H1 (cell line): ENCODE data around the gene CASR. TPM values are rescaled to one million over a fixed set of nuclear protein-coding genes. Genes with fewer than 3 reads are reported as not detected.

Source experiments
- BRCA1 ChIP-seq: IDR thresholded peaks from 2 replicates; pipeline ENCODE4 v1.6.1; 2012; ENCODE audit warnings: low read depth, low read length, improper control_type of control experiment
- CHD7 ChIP-seq: fragments of 300-600 bp; sonication (generic); IDR thresholded peaks from 2 replicates; pipeline ENCODE4 v1.7.1; 2012; ENCODE audit warnings: low read length, moderate library complexity, mild to moderate bottlenecking, inconsistent platforms; ENCODE audit not compliant: insufficient replicate concordance
- CREB1 ChIP-seq: IDR thresholded peaks from 2 replicates; pipeline ENCODE4 v1.6.1; 2012; ENCODE audit warnings: inconsistent platforms
- EGR1 ChIP-seq: IDR thresholded peaks from 2 replicates; pipeline ENCODE4 v1.6.1; 2011; ENCODE audit warnings: low read depth, low read length, borderline replicate concordance
- NANOG ChIP-seq: IDR thresholded peaks from 2 replicates; pipeline ENCODE4 v1.6.1; 2011; ENCODE audit warnings: low read length, low read depth, mild to moderate bottlenecking, inconsistent platforms; ENCODE audit not compliant: insufficient read depth, poor library complexity, severe bottlenecking
- SIX5 ChIP-seq: IDR thresholded peaks from 2 replicates; pipeline ENCODE4 v1.6.1; 2011; ENCODE audit warnings: mild to moderate bottlenecking, low read depth, low read length
- SUZ12 ChIP-seq: fragments of 200-600 bp; sonication (generic); IDR thresholded peaks from 2 replicates; pipeline ENCODE4 v1.6.1; 2012; ENCODE audit warnings: mild to moderate bottlenecking, inconsistent platforms, low read length, moderate library complexity, mixed read lengths
- polyA plus RNA-seq, 7 experiments: library from polyadenylated mRNA; depleted of rRNA in 3 of 7; stranded (reverse) in 5 of 7; unstranded in 2 of 7; fragments of >200 nt in 5 of 7; fragments of 200-250 nt in 2 of 7; gene quantifications; 1 replicate in 5 of 7; 2 replicates in 1 of 7; 4 replicates in 1 of 7; pipeline versions ENCODE4 v1.2.1 to v1.2.3, GENCODE V29; 2011 to 2013; ENCODE audit warnings: missing spikeins in 2 of 7, mixed read lengths in 2 of 7
- total RNA-seq: library from RNA; stranded (reverse); fragmentation: NEBNext Ultra II Directional; extraction: Animal tissue kit (Norgen Biotek cat#: 25700); gene quantifications from 2 replicates; pipeline ENCODE4 v1.2.1, GENCODE V29; 2021

The CASR gene
- total and polyA plus RNA-seq, 2 of the 8 experiments (the other 6 are each of a cell fraction or from before 2014, with no cell fraction given): 0.36 to 0.58 TPM

- TF ChIP-seq CHD7 (no peak), NANOG (no peak), EGR1 (no peak), SUZ12 (no peak), BRCA1 (no peak), SIX5 (no peak), CREB1 (no peak)
These were observed 74.3 kb downstream of the CASR start (continued) for GRCh38 chr3:122257644-122258364.
